Stimulated activated CD4-positive, alpha-beta T cell treated with anti-CD3 and anti-CD28 coated beads, Interleukin-2, amount 100 ng/mL, for 48 hours (primary cell): ENCODE measurements around the gene PCGF2.

Experiments
- DNase-seq, 2 donors: peaks; one replicate each; pipeline ENCODE4 v3.0.0-alpha.2; 2020

PCGF2 gene

DNA sequence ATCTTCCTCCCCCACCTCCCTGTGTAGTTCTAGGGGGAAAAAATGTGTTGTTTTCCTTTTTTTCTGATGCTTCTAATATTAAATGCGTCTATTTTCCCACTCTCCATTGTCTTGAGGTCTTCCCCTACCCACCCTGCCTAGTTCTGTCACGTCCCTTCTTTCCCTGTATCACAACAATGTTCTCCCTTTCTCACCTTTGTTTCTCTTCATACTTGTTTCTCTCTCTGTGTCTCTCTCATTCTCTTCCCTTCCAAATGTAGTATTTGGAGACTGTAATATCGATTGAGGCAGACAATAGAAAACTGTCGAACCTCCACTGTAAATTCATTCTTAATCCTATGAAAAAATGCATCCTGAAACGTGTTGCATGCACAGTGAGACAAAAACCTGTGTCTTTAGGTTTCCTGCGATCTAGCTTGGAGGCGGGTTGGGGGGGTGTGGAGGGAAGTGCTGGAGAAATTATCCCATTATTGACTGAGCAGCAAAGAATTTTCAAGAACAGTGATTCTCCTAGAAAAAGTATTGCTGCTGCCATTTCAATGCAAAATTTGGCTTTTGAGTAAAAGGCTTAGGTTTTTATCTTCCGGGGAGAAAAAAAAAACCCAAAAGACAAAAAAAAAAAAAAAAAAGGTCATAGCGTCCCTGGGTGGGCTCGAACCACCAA, 3.1 kb upstream of the PCGF2 start:
- DNase-seq, result no peak

DNA sequence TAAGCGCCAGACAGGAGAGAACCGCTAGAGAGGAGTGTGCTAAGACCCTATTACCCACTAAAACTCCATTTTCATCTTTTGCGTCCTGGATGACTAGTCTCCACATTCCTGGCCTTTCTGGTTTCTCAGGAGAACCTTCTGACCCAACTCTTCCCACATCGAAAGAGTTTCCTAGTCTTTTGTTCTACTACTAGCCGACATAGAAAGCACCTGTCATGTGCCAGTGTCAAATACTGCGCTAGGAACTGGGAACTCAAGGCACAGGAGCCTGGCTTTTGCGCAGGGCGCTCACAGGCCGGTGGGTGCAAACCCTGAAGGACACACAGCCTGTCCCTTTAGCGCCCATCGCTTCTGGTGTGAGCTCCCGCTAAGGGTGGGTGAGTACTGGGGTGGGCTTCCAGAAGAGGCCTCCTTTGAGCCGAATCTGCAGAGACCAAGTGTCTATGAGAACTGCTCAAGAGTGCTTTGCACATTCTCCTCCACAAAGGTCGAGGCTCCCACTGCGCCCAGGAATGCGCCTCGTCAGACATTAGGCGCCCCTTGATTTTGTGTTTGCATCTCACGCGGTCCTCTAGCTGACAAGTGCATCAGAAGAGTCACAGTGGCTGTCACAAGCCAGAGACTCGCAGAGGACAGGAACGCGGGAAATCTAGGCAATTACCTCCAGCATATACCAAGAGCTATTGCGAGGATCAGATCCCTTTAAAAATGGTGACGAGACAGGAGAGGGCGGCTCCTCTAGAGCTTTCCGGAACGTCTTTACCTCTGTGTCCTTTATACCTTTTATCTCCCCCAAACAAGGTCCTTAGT, 2.4 kb upstream of the PCGF2 start:
- DNase-seq, result no peak

GRCh38 chr17:38750044-38750311, 1.8 kb upstream of the PCGF2 start:
- no peak for DNase-seq

- no peak for DNase-seq
These were observed 1.3 kb upstream of the PCGF2 start for GRCh38 chr17:38749223-38750043.

DNA sequence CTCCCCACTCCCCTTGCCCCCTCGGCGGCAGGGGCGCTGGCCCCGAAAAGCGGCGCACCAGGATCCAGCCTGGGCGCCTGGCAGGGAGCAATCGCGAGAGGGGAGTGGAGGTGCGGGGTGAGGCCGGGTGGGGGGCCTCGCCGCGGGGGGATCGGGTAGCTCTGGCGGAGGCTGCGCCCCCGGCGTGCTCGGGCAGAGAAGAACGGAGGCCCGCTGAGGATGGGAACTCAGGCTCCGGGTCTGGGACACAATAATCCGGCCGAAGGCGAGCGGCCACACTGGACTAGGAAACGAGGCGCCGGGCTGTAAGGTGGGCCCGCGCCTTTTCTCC, 721 bp upstream of the PCGF2 start:
- no peak for DNase-seq

- no peak for DNase-seq
These were observed 530 bp downstream of the PCGF2 start for GRCh38 chr17:38747463-38748148.

DNA sequence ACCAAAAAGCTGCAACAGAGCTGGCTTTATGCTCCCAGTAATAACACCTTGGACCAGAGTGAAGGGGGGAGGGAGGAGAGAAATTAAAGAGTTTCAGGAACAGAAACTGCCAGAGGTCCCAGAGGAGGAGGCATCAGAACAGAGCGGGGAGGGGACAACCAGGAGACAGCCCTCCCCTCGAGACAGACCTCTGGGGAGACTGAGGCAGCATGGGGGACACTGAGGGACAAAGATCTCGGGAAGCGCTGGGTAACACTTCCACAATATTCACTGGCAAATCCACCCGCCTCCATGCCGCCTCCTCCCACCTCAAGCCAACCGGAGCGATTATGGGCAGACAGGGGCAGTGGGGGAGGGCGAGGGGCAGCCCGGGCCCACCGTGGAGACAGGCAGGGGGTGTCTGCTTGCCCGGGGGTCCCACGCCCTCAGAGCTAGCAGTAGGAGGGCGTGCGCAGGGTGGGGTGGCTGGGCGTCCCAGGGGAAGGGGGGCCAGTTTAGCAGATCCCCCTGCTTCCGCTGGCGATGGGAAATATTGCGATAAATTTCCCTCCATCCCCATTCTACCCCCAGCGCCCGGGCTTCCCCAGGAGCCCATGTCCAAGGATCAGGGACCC, 1.2 kb downstream of the PCGF2 start:
- no peak for DNase-seq

- DNase-seq, result no peak
These were observed 1.9 kb downstream of the PCGF2 start for GRCh38 chr17:38746004-38746848.

DNA sequence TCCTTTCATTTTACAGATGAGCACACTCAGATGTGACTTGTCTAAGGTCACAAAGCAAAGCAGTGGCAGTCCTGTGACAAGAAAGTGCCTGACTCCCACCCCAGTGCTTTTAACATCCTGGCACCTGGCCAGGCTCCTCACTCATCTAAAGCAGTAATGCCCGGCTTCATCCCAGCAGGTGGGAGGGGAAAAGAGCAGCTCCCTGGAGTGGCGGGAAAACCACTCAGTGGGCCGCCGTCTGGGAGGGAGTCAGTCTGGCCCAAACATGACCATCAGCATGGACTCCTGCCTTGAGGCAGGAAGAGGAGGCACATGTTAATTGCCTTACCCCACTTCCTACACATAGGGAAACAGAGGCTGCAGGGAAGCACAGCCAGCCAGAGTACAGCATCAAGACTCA, 2.6 kb downstream of the PCGF2 start:
- no peak for DNase-seq

- no peak for DNase-seq
These were observed 4.5 kb downstream of the PCGF2 start for GRCh38 chr17:38743556-38744171.

DNA sequence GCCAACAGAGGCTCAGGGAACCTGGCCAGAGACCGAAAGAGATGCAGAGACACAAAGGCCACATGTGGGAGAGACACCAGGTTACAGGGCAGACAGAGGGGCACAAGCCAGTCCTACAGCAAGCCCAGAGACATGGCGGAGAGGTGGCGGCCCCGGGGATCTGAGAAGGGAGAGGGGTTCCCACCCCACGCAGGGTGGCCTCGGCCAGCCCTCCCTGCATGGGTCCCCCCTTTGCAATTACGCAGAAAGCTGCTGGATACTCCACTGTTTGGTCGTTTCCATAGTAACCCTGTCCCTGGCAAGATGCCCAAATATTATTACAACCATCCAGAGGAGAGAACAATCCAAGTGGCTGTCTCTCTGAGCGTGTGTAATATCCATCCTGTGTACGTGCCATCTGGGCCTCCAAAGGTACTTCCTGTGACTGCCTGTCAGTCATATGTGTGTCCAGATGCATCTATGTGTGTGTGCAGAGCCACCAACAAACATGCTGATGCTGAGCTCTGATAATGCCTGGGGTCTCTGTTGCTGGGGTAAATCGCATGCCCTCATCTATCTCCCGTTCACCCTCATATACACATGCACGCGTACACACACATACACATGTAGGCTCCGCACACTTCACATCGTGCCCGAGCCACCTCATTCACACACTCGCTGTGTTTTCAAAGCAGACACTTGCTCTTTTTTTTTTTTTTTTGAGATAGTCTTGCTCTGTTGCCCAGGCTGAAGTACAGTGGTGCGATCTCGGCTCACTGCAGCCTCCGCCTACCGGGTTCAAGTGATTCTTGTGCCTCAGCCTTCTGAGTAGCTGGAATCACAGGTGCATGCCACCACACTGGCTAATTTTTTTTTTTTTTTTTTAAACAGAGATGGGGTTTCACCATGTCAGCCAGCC, 5.5 kb downstream of the PCGF2 start:
- no peak for DNase-seq

DNA sequence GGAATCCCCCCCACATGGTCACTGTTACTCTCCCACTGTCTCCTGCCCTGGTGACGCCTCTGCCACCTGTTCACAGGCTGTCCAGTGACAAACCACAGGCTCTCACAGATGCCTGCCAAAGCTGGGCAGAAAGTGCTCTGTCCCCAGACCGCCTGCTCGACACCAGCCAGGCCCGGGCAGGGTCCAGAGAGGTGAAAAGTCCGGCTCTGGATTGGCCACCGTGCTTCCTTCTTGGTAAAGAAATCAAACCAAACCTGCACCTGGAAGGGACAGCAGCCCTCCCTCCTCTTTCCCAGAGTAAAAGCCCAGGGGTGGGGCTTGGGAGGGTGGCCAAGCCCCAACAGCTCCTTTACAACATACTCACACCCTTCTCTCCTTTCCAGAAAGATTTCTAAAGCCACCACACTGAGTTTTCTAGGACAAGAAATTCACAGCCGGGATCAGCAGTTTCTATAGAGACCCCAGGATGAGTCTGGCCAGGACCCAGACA, 6.2 kb downstream of the PCGF2 start:
- no peak for DNase-seq

DNA sequence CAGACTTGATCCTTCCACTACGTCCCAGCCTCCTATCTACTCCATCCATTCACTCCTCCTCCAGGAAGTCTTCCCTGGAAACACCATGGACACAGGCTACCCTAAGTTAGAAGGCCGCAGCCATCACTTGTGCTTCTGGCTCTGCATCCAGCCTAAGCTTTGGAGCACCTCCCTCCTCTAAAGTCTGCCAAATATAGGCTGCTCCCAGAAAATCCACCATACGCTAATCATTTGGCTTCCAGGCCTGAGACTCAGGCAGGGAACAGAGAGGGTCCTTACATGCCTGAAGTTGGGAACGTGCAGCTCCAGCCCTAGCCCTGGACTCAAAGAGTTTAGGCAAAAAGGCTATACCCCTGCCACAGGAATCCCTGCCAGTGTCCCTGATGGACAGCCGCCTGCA, 6.7 kb downstream of the PCGF2 start:
- DNase-seq, result no peak

DNA sequence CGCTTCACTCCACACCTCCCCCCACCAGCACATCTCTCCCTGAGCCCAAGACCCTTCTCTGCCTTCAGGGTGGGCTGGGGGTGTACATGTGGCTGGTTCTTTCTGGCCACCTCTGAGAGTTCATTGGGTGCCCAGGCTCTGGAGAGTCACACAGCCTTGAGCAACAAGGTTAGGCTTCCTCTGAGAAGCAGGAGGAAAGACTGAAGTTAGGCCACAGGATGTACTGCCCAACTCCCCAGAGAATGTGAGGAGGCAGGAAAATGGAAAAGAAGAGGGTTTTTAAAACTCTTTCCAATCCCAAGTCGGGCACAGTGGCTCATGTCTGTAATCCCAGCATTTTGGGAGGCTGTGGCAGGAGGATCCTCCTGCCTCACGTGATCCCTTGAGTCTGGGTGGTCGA, 7.3 kb downstream of the PCGF2 start:
- DNase-seq, result no peak

- DNase-seq, result no peak
These were observed 8.1 kb downstream of the PCGF2 start for GRCh38 chr17:38740044-38740443.

DNA sequence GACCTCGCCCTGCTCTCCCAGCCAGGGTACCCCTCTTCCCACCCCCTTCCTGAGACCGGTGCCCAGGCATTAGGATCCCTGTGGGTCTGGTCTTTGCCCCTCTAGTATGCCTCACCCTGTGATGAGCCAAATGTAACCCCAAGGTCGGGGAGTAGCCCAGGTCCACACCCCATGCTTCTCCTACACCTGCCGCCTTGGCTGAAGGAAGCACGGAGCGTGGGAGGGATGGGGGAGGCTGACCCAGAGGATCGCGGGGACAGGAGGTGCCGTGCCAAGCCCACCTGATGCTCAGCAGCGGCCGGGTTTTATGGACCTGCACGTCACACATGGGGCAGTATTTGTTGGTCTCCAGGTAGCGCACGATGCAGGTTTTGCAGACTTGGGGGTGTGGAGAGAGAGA, 8.8 kb downstream of the PCGF2 start:
- DNase-seq, result no peak

DNA sequence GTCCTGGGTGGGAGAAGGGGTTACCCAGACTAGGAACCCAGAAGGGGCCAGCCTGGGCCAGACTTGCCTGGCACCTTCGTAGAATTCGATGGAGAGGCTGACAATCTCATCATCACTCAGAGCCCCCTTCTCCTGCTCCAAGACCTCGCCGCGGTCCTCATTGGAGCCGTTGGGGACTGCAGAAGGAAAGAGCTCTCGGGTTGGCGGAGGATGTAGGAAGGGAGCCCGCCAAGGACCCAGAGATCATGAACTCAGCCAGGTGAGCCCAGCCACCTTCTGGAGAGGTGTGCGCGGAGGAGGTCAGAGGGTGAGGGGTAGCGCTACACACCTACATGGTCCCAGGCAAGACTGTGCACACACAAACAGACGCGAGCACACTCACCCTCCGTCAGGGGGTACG, 9.4 kb downstream of the PCGF2 start:
- DNase-seq, result no peak

DNA sequence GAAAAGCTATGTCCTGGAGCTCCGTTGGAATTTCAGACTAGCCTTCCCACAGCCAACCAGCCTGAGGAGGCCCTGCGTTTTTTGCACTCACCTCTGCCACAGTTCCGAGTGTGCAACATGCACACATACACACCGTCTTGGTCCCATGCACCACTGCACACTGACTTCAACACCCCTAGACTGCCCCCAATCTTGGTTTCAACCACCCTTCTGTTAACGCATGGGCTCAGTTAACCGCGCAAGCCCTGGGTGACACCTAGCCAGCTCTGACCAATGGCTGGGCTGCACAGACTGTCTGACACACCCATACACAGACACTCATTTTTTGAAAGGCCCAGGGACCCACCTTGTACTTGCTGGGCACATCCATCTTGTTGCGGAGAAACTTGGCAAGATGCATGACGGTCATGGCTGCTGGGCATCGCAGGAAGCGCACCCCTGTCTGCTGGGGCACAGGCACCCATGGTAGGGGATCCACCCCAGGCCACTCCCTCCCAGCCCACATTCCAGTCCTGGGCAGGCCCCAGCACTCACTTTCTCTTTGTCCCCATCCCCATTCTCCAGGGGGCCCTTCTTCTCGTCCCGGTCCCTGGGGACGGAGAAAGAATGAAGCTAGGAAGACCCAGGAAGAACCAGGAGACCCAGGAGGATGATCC, 10.0 kb downstream of the PCGF2 start:
- DNase-seq, result no peak

- DNase-seq, result peak; percentile 75 to 80
These were observed 12.8 kb downstream of the PCGF2 start for GRCh38 chr17:38735161-38735997.
